Epithelial cell of proximal tubule (primary cell): Measurements from ENCODE around the gene SECTM1. TPM values are rescaled to one million over a fixed set of nuclear protein-coding genes. Genes with fewer than 3 reads are reported as not detected.
"Not testable (repeated sequence)": the region's sequence is repeated elsewhere in the genome, so short reads cannot be mapped to it uniquely, and the experiment has no call there.

Experiments
- DNase-seq: peaks from one replicate; pipeline ENCODE4 v3.0.0-alpha.2; 2011; ENCODE audit warnings: low read depth
- H3K4me3 ChIP-seq: 2 replicates; pipeline ENCODE4 v1.5.1; 2011; ENCODE audit warnings: low read depth, mild to moderate bottlenecking, low read length
- total RNA-seq: library from RNA; depleted of rRNA; stranded (reverse); fragments of >200 nt; gene quantifications from 2 replicates; pipeline ENCODE4 v1.2.3, GENCODE V29; 2015
- TF ChIP-seq, protein P1 (sequence below): conservative IDR thresholded peaks from 2 replicates; pipeline ENCODE4 v1.5.1; 2012; ENCODE audit warnings: low read depth, mild to moderate bottlenecking, low read length

The SECTM1 gene
- total RNA-seq, 1 donor from 2014 or later: 0.75 TPM

DNA sequence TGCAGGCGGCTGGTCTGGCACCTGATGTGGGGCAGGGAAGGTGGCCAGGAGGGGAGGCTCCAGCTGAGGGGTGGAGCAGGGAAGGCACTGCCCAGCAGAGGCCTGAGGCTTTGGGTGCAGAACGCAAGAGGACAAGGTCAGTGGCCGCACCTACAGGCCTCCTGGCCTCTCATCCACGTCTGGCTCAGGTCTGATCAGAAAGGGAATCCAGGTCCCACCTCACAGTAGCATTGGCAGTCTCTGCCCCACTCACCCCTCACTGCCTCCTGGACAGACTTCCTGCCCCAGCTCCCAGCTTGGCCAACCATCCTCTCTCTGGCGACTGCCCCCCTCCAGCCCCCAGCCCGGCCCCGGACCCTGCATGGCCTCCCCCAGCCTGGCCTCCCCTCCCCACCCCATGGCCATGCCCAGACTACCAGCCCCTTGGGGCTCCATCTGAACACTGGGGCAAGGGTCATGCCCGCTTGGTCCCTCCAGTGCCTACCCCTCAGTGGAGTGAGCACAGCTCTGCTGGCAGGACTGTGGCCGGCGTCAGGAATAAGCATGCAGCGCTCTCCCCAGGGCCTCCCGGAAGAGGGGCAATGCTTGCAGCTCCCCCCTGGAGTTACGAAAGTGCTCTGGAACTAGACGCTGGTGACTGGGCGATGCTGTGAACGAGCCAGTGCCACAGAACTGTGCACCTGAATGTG is 42.6 kb upstream of the SECTM1 start:
- TF ChIP-seq, protein P1, sequence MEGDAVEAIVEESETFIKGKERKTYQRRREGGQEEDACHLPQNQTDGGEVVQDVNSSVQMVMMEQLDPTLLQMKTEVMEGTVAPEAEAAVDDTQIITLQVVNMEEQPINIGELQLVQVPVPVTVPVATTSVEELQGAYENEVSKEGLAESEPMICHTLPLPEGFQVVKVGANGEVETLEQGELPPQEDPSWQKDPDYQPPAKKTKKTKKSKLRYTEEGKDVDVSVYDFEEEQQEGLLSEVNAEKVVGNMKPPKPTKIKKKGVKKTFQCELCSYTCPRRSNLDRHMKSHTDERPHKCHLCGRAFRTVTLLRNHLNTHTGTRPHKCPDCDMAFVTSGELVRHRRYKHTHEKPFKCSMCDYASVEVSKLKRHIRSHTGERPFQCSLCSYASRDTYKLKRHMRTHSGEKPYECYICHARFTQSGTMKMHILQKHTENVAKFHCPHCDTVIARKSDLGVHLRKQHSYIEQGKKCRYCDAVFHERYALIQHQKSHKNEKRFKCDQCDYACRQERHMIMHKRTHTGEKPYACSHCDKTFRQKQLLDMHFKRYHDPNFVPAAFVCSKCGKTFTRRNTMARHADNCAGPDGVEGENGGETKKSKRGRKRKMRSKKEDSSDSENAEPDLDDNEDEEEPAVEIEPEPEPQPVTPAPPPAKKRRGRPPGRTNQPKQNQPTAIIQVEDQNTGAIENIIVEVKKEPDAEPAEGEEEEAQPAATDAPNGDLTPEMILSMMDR: no peak
- H3K4me3 ChIP-seq: no peak overlapping the region
- no peak for DNase-seq

DNA sequence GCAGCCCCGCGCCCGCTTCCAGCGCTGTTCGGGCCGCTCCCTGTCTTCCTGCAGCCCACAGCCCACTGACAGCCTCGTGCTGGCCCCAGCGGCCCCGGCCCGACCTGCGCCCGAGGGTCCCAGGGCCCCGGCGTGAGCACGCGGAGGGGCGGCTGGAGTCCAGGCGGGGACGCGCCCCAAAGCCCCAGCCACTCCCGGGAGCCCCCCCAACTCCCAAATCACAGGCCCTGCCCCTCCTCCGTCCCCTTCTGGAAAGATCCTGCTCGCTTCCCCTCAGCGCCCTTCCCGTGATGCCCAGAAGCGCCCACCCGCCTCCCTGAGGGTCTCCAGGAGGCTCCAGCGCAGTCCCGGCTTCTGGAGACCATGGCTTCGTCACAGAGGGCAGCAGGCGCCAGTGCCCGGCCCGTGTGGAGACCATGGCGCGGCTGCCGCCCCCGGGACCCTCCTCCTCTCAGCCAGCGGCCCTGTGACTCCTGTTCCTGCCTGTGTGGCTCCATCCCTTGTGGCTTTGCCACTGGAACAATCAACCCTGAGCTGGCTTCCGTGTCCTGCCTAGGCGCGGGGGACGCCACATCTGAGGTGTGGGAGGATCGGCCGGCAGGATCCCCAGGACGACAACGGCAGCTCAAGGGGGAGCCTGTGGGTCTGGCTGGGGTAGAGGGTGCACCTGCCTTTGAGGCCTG is 41.9 kb upstream of the SECTM1 start:
- H3K4me3 ChIP-seq: no peak overlapping the region
- DNase-seq: no peak
- TF ChIP-seq, protein P1: no peak

DNA sequence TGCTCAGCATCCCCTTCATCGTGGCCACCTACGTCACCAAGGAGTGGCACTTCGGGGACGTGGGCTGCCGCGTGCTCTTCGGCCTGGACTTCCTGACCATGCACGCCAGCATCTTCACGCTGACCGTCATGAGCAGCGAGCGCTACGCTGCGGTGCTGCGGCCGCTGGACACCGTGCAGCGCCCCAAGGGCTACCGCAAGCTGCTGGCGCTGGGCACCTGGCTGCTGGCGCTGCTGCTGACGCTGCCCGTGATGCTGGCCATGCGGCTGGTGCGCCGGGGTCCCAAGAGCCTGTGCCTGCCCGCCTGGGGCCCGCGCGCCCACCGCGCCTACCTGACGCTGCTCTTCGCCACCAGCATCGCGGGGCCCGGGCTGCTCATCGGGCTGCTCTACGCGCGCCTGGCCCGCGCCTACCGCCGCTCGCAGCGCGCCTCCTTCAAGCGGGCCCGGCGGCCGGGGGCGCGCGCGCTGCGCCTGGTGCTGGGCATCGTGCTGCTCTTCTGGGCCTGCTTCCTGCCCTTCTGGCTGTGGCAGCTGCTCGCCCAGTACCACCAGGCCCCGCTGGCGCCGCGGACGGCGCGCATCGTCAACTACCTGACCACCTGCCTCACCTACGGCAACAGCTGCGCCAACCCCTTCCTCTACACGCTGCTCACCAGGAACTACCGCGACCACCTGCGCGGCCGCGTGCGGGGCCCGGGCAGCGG is 41.2 kb upstream of the SECTM1 start:
- no peak for DNase-seq
- H3K4me3 ChIP-seq: no peak overlapping the region
- TF ChIP-seq, protein P1: no peak

DNA sequence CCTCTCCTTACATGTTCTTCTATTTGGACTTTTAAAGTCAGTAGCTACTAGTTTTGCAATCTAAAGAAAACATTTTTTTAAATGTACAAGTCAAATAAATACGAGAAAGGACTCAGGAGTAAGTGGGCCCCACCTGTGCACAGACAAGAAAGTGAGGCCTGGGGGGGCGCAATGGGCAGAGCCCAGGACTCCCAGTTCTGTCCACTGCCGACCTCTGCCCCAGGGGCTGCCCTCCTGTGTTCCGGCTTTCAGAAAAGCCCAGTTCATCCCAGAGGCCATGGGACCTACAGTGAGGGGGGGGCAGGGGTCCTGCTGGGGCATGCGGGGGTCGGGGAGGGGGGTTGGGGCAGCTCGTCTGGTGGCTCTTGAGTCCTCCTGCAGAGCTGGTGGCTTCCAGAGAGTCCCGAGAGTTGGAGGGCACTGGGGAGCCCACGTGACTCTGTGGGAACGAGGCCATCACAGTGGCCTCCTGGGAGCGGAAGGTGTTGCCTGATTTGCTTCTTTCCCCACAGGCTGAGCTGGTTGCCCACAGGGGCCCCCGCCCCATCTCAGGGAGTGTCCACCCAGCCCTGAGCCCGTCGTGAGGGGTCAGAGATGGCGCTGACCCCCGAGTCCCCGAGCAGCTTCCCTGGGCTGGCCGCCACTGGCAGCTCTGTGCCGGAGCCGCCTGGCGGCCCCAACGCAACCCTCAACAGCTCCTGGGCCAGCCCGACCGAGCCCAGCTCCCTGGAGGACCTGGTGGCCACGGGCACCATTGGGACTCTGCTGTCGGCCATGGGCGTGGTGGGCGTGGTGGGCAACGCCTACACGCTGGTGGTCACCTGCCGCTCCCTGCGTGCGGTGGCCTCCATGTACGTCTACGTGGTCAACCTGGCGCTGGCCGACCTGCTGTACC is 40.4 kb upstream of the SECTM1 start:
- TF ChIP-seq, protein P1: no peak
- no peak for DNase-seq
- H3K4me3 ChIP-seq: no peak overlapping the region

DNA sequence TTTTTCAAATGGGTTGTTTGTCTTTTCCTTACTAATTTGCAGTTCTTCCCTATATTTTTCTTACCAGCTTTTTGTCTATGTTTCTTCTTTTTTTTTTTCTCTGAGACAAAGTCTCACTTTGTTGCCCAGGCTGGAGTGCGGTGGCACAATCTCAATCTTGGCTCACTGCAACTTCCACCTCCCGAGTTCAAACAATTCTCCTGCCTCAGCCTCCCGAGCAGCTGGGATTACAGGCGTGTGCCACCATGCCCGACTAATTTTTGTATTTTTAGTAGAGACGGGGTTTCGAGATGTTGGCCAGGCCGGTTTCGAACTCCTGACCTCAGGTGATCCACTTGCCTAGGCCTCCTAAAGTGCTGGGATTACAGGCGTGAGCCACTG is 39.5 kb upstream of the SECTM1 start:
- not testable (repeated sequence) for DNase-seq, H3K4me3 ChIP-seq

DNA sequence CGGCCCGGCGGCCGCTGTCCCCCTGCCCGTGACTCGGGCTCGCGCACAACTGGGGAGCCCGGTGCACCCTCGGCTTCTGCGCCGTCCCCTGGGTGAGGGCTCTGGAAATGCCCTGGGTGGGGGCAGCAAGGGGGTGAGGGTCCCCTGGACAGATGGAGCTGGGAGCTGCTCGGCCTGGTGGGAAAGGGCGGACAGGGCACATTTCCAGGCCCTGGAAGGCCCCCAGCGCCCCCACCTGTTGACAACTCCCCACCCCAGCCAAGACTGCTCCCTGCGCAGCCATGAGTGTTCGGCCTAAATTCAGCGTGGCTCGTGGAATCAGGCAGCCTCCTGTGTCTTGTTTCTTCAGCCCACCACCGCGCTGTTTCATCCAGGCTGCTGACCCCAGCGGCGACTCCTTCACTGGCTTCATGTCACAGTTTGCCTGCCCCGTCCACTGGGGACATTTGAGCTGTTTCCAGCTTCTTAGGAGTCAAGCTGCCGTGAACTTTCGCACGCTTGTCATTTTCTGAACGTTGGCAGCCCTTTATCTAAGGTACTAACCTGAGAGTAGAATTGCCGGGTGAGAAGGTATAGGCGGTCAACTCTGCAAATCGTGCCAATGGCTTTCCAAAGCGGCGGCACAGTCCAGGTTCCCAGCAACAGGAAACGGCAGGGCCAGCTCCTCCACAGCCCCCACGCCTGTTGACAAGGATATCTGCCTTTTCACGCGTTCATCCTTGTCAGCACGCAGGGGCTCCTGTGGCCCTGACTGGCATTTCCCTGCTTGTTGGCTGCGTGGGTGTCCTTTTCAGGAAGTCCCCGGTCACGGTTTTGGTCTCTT is 38.9 kb upstream of the SECTM1 start:
- no peak for DNase-seq
- TF ChIP-seq, protein P1: no peak
- H3K4me3 ChIP-seq: no peak overlapping the region
